Measurements from ENCODE around the gene CLRN3. TPM values are rescaled to one million over a fixed set of nuclear protein-coding genes. Genes with fewer than 3 reads are reported as not detected.
A peak's percentile ranks its signal among the peaks of the same experiment; 100 is the strongest.

CLRN3 gene
- total and polyA plus RNA-seq, 4 donors = 0.10 to 0.12 TPM; not detected in 2

GRCh38 chr10:127921753-127922145 lies 29.0 kb upstream of the CLRN3 start:
- Histone ChIP-seq H3K27ac (ENCODE audit: low read depth in 1 of 2, low read length in 1 of 2) (peak overlapping the region; percentile 80), H3K9me3 (ENCODE audit: control insufficient read depth in 4 of 4, insufficient read depth in 3 of 4, low read length in 3 of 4) (no peaks in the 10 kb centered on the region), H3K4me3 (no peak overlapping the region), H3K9ac (ENCODE audit: insufficient read depth in 1 of 2, low read length in 2 of 2) (no peak overlapping the region), H3K4me1 (ENCODE audit: control insufficient read depth in 5 of 5, insufficient read depth in 5 of 5, low read length in 5 of 5) (peaks cover 0 to 47% (median 0%) of the 10 kb centered on the region in 5 donors), H3K36me3 (ENCODE audit: control insufficient read depth in 4 of 4, insufficient read depth in 4 of 4, low read length in 4 of 4) (no peaks in the 10 kb centered on the region), H3K27me3 (ENCODE audit: control insufficient read depth in 3 of 3, insufficient read depth in 3 of 3, low read length in 2 of 3) (no peaks in the 10 kb centered on the region)
- no peak for DNase-seq
- WGBS, 2 donors = 10 to 42% methylated on average over 2 of the region's 2 CpGs
- ATAC-seq (ENCODE audit: insufficient read depth, low FRiP score) = no peak
- TF ChIP-seq CTCF (IDR thresholded peaks at IDR 0.05; ENCODE audit: control extremely low read depth, extremely low read depth) = no peak

GRCh38 chr10:127921075-127921752 lies 28.5 kb upstream of the CLRN3 start:
- no peaks in the 10 kb centered on the region for H3K36me3 ChIP-seq (ENCODE audit: control insufficient read depth in 4 of 4, insufficient read depth in 4 of 4, low read length in 4 of 4)
- WGBS, 2 donors = 85 to 86% methylated on average over 11 of the region's 11 CpGs
- DNase-seq = no peak
- H3K4me3 ChIP-seq = no peak overlapping the region
- peaks cover 0 to 44% (median 0%) of the 10 kb centered on the region in 5 donors for H3K4me1 ChIP-seq (ENCODE audit: control insufficient read depth in 5 of 5, insufficient read depth in 5 of 5, low read length in 5 of 5)
- TF ChIP-seq CTCF (IDR thresholded peaks at IDR 0.05; ENCODE audit: control extremely low read depth, extremely low read depth) = no peak
- no peaks in the 10 kb centered on the region for H3K27me3 ChIP-seq (ENCODE audit: control insufficient read depth in 3 of 3, insufficient read depth in 3 of 3, low read length in 2 of 3)
- no peaks in the 10 kb centered on the region for H3K9me3 ChIP-seq (ENCODE audit: control insufficient read depth in 4 of 4, insufficient read depth in 3 of 4, low read length in 3 of 4)
- no peak overlapping the region for H3K9ac ChIP-seq (ENCODE audit: insufficient read depth in 1 of 2, low read length in 2 of 2)
- peak overlapping the region in 1 of 2 donors; percentile 12 for H3K27ac ChIP-seq (ENCODE audit: low read depth in 1 of 2, low read length in 1 of 2)
- ATAC-seq (ENCODE audit: insufficient read depth, low FRiP score) = no peak

GRCh38 chr10:127920306-127921074 lies 27.7 kb upstream of the CLRN3 start:
- no peaks in the 10 kb centered on the region for H3K36me3 ChIP-seq (ENCODE audit: control insufficient read depth in 4 of 4, insufficient read depth in 4 of 4, low read length in 4 of 4)
- ATAC-seq (ENCODE audit: insufficient read depth, low FRiP score) (no peak), DNase-seq (no peak)
- H3K27ac ChIP-seq (ENCODE audit: low read depth in 1 of 2, low read length in 1 of 2) = peak overlapping the region; percentile 70 to 81
- H3K9ac ChIP-seq (ENCODE audit: insufficient read depth in 1 of 2, low read length in 2 of 2) = no peak overlapping the region
- no peak overlapping the region for H3K4me3 ChIP-seq
- no peaks in the 10 kb centered on the region for H3K27me3 ChIP-seq (ENCODE audit: control insufficient read depth in 3 of 3, insufficient read depth in 3 of 3, low read length in 2 of 3)
- H3K9me3 ChIP-seq (ENCODE audit: control insufficient read depth in 4 of 4, insufficient read depth in 3 of 4, low read length in 3 of 4) = no peaks in the 10 kb centered on the region
- WGBS, 2 donors = 69 to 81% methylated on average over 11 of the region's 11 CpGs
- no peak for TF ChIP-seq CTCF (IDR thresholded peaks at IDR 0.05; ENCODE audit: control extremely low read depth, extremely low read depth)
- peaks cover 0 to 42% (median 0%) of the 10 kb centered on the region in 5 donors for H3K4me1 ChIP-seq (ENCODE audit: control insufficient read depth in 5 of 5, insufficient read depth in 5 of 5, low read length in 5 of 5)

All from lung (tissue), 12 donors.